GM10266 (cell line): ENCODE data around the gene ABCB1.

ENCODE experiments used
- DNase-seq: peaks from one replicate; pipeline ENCODE4 v3.0.0; 2012; ENCODE audit errors: extremely low spot score
- TF ChIP-seq, protein P1 (sequence below): IDR thresholded peaks from 2 replicates; pipeline ENCODE4 v1.5.1; 2012; ENCODE audit warnings: mild to moderate bottlenecking, low read depth; ENCODE audit not compliant: control insufficient read depth, insufficient read depth; ENCODE audit errors: missing control alignments

The ABCB1 gene

DNA sequence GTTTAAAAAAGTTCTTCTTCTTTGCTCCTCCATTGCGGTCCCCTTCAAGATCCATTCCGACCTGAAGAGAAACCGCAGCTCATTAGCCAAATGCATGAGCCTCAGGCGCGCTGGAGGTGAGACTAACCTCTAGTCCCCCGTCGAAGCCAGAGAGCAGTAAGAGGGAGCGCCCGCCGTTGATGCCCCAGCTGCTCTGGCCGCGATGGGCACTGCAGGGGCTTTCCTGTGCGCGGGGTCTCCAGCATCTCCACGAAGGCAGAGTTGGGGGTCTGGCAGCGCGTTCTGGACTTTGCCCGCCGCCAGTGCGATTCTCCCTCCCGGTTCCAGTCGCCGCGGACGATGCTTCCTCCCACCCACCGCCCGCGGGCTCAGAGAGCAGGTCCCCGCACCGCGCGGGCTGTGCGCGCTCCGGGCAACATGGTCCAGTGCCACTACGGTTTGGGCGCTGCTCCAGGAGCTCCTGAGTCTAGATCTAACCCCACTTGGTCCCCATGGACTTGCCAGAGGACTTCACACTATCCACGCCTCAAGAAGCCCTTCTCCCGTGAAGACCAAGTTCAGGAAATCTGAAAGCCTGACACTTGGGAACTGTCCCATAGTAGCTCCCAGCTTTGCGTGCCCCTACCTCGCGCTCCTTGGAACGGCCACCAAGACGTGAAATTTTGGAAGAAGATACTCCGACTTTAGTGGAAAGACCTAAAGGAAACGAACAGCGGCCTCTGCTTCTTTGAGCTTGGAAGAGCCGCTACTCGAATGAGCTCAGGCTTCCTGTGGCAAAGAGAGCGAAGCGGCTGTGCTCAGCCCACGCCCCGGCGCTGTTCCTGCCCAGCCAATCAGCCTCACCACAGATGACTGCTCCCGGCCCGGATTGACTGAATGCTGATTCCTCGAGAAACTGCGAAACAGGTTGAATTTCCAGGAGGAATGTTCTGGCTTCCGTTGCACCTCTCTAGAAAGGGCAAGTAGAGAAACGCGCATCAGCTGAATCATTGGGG is at the start of gene ABCB1:
Gene ABCB1 (minus strand): TSS at position 755 of the 995 bp plus-strand sequence. CDS start 700 bp downstream, at position 55.
- peak; percentile 61 for DNase-seq
- TF ChIP-seq, protein P1, sequence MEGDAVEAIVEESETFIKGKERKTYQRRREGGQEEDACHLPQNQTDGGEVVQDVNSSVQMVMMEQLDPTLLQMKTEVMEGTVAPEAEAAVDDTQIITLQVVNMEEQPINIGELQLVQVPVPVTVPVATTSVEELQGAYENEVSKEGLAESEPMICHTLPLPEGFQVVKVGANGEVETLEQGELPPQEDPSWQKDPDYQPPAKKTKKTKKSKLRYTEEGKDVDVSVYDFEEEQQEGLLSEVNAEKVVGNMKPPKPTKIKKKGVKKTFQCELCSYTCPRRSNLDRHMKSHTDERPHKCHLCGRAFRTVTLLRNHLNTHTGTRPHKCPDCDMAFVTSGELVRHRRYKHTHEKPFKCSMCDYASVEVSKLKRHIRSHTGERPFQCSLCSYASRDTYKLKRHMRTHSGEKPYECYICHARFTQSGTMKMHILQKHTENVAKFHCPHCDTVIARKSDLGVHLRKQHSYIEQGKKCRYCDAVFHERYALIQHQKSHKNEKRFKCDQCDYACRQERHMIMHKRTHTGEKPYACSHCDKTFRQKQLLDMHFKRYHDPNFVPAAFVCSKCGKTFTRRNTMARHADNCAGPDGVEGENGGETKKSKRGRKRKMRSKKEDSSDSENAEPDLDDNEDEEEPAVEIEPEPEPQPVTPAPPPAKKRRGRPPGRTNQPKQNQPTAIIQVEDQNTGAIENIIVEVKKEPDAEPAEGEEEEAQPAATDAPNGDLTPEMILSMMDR = no peak

DNA sequence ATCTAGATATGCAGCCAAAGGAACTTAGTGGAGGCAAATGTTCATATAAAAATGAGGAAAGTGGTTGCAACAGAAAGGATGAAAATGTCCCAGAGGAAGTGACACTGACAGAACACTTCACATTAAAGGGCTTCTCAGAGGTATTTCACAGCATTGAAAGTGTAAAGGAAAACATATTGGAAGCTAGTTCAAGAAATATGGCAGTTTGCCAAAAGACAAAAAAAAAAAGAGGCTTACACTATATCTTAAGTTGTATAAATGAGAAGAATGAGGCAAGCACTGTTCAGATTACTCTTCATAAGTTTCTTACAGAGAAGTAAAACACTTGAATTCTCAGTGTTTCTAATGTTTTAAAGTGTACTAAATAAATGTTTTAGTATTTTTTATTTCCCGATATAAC is 47.6 kb upstream of the ABCB1 start:
- TF ChIP-seq, protein P1 = no peak
- no peak for DNase-seq

DNA sequence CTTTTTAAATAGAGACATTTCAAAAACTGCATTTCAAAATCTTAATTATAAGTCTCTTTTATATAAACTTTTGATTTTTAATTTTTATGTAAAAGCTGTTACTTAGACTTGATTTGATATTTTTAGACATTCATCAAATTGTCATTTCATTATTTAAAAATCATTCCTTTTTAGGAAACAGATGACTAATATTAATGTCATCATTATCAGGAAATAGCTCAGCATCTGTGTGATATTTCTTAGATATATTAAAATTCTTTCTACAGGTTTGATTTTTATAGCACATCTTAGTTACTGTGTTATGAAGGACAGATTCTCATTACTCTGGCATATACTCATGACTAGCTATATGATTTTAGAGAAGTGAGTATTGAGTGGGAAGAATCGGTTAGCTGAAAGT is 44.8 kb upstream of the ABCB1 start:
- TF ChIP-seq, protein P1 = no peak
- DNase-seq = no peak

DNA sequence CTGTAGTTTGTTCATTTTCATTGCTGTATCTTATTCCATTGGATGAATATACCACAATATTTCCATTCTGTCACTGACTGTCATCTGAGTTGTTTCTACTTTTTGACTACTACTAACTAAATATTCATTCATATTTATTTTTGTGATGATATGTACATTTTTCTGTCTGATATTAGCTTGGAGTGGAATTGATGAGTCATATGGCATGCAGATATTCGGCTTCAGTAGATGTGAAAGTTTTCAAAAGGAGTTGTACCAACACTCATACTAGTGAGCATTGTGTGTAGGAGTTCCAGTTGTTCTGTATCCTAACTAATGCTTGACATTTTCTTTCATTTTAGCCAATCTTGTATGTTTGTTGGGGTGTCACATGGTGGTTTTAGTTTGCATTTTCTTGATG is 35.2 kb upstream of the ABCB1 start:
- TF ChIP-seq, protein P1 = no peak
- no peak for DNase-seq

DNA sequence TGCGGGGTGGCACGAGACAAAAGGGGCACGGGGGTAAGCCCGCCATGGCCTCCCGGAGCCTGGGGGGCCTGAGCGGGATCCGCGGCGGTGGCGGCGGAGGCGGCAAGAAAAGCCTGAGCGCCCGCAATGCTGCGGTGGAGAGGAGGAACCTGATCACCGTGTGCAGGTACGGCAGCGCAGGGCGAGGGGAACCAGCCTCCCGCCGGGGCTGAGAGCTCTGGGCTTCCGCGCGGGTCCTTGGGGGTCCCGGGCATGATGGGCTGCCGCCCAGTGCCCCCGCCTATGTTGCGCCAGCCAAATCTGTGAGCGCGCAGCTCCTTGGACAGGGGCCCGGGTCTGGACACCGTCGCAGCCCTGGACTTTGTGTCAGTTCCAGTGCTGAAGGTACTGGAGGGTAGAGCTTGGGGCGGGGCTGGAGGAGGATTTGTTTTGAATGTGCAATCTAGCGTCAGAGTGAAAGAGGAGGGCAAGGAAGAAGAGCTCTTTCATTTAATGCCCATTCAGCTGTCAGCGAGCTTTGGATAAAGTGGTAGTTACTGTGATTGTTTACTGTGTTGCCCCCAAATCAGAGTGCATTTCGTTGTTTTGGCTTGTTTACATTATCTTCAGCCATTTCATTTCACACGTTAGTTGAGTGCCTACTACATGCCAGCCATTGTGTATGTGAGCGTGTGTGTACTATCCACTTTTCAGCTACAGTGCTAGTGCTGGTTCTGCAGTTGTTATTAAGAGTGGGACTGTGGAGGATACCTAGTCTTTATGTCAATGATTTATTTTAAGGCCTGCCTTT is 28.3 kb upstream of the ABCB1 start:
- peak; percentile 10 for DNase-seq
- TF ChIP-seq, protein P1 = no peak

DNA sequence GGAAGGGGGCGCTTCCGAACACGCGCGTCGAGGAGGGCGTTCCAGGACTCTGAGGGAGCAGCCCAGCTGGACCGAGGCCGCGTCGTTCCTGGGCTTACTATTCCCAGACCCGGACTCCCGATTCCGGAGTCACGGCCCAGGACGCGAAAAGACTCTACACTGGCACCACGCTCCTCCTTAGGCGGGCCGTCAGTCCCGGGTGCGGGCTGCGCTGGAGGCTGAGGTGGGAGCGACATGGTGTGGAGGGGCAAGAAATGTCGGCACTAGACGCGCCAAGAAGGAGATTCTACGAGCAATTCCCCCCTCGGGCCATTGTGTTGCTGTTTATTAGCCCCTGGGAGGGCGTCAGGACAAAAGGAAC is 26.9 kb upstream of the ABCB1 start:
- TF ChIP-seq, protein P1 = no peak
- DNase-seq = peak; percentile 7
